IMR-90 (cell line): ENCODE results near the gene MTUS2. TPM values are rescaled to one million over a fixed set of nuclear protein-coding genes. Genes with fewer than 3 reads are reported as not detected.

Experiments used
- ATAC-seq: fragments of 200-7000 bp; cut with Tn5 transposase; 2 replicates; pipeline ENCODE4 v1.9.1; 2020; ENCODE audit warnings: low read depth, mild to moderate bottlenecking, moderate library complexity
- BruUV-seq: library from RNA; stranded (reverse); fragments of 400-500 nt; replicated peaks from 2 replicates; lab custom pipeline; 2021; lab: Mats Ljungman, UMichigan
- CTCF ChIA-PET: fragments of 300-600 bp; formaldehyde crosslinking; extraction: SDS; loops from one replicate; lab custom pipeline; 2021; ENCODE audit warnings: antibody characterized with exemption; lab: Yijun Ruan, JAX
- POLR2A ChIA-PET: fragments of 300-600 bp; sonication (Branson Sonifier 250); formaldehyde crosslinking; loops from one replicate; lab custom pipeline; 2022; ENCODE audit warnings: antibody characterized with exemption; ENCODE audit not compliant: unreplicated experiment; lab: Charles Lee
- DNase-seq: peaks from one replicate; pipeline ENCODE4 v3.0.0; 2013
- H2AFZ ChIP-seq: replicated peaks from 2 replicates; pipeline ENCODE3; 2013; ENCODE audit warnings: low read length, mild to moderate bottlenecking; ENCODE audit not compliant: poor library complexity
- H2AK5ac ChIP-seq: 2 replicates; pipeline ENCODE4 v1.6.1; 2013; ENCODE audit warnings: low read depth, low read length, inconsistent platforms
- H2AK9ac ChIP-seq: replicated peaks from 2 replicates; pipeline ENCODE3; 2013; ENCODE audit warnings: mild to moderate bottlenecking, low read depth, low read length, moderate library complexity; ENCODE audit not compliant: poor library complexity
- H2BK120ac ChIP-seq: 2 replicates; pipeline ENCODE4 v1.6.1; 2013; ENCODE audit warnings: low read depth, low read length, inconsistent platforms
- H2BK15ac ChIP-seq: 3 replicates; pipeline ENCODE4 v1.6.1; 2013; ENCODE audit warnings: low read depth, low read length, inconsistent platforms
- H2BK20ac ChIP-seq: 2 replicates; pipeline ENCODE4 v1.6.1; 2013; ENCODE audit warnings: low read depth, mild to moderate bottlenecking, inconsistent platforms, low read length, moderate library complexity
- H2BK5ac ChIP-seq: 2 replicates; pipeline ENCODE4 v1.6.1; 2013; ENCODE audit warnings: mild to moderate bottlenecking, low read depth, low read length, inconsistent platforms; ENCODE audit not compliant: poor library complexity, severe bottlenecking
- H3K14ac ChIP-seq: replicated peaks from 2 replicates; pipeline ENCODE4 v1.6.1; 2013; ENCODE audit warnings: low read depth, low read length, inconsistent platforms
- H3K18ac ChIP-seq: 2 replicates; pipeline ENCODE4 v1.6.1; 2013; ENCODE audit warnings: low read depth, low read length, control low read depth
- H3K23ac ChIP-seq: 2 replicates; pipeline ENCODE4 v1.6.1; 2013; ENCODE audit warnings: low read depth, low read length, inconsistent platforms
- H3K27ac ChIP-seq: 2 replicates; pipeline ENCODE4 v1.5.1; 2013; ENCODE audit warnings: mild to moderate bottlenecking, control low read depth, low read length; ENCODE audit not compliant: insufficient read depth
- H3K27me3 ChIP-seq: 2 replicates; pipeline ENCODE4 v1.6.1; 2013; ENCODE audit warnings: low read length; ENCODE audit not compliant: control insufficient read depth, insufficient read depth
- H3K36me3 ChIP-seq: 2 replicates; pipeline ENCODE4 v1.6.1; 2013; ENCODE audit warnings: low read length, mixed read lengths; ENCODE audit not compliant: control insufficient read depth, insufficient read depth
- H3K4ac ChIP-seq: 2 replicates; pipeline ENCODE4 v1.6.1; 2013; ENCODE audit warnings: low read depth, low read length, inconsistent platforms
- H3K4me1 ChIP-seq: 2 replicates; pipeline ENCODE4 v1.6.1; 2013; ENCODE audit warnings: low read length, mixed read lengths; ENCODE audit not compliant: control insufficient read depth, insufficient read depth
- H3K4me2 ChIP-seq: 2 replicates; pipeline ENCODE4 v1.6.1; 2013; ENCODE audit warnings: low read depth, mild to moderate bottlenecking, control low read depth, low read length, moderate library complexity
- H3K4me3 ChIP-seq: 2 replicates; pipeline ENCODE4 v1.5.1; 2013; ENCODE audit warnings: low read depth, mild to moderate bottlenecking, control low read depth, low read length, moderate library complexity; ENCODE audit not compliant: insufficient read depth
- H3K56ac ChIP-seq: 2 replicates; pipeline ENCODE4 v1.6.1; 2013; ENCODE audit warnings: low read length, inconsistent platforms; ENCODE audit not compliant: insufficient read depth; ENCODE audit errors: extremely low read depth
- H3K79me1 ChIP-seq, 2 experiments: 2 replicates each; pipeline ENCODE4 v1.6.1; 2013; ENCODE audit warnings: low read length in 2 of 2, inconsistent platforms in 1 of 2, low read depth in 1 of 2
- H3K9ac ChIP-seq: 2 replicates; pipeline ENCODE4 v1.6.1; 2013; ENCODE audit warnings: low read depth, low read length, control low read depth
- H3K9me1 ChIP-seq: 2 replicates; pipeline ENCODE4 v1.6.1; 2013; ENCODE audit warnings: low read length, inconsistent platforms; ENCODE audit not compliant: insufficient read depth
- H3K9me3 ChIP-seq: 2 replicates; pipeline ENCODE4 v1.6.1; 2013; ENCODE audit warnings: low read length; ENCODE audit not compliant: control insufficient read depth, insufficient read depth
- H4K20me1 ChIP-seq: 2 replicates; pipeline ENCODE4 v1.6.1; 2013; ENCODE audit warnings: low read length, inconsistent platforms; ENCODE audit not compliant: insufficient read depth
- H4K5ac ChIP-seq: 2 replicates; pipeline ENCODE4 v1.6.1; 2013; ENCODE audit warnings: mild to moderate bottlenecking, low read depth, low read length, control low read depth
- H4K8ac ChIP-seq, 2 experiments: 2 replicates each; pipeline ENCODE4 v1.6.1; 2013; ENCODE audit warnings: low read depth in 2 of 2, low read length in 2 of 2, control low read depth in 1 of 2, inconsistent platforms in 1 of 2
- H4K91ac ChIP-seq: 2 replicates; pipeline ENCODE4 v1.6.1; 2013; ENCODE audit warnings: low read depth, low read length, inconsistent platforms; ENCODE audit not compliant: insufficient read depth
- BHLHE40 ChIP-seq: fragments of 150-350 bp; IDR thresholded peaks from 2 replicates; pipeline ENCODE4 v1.6.1; 2016; ENCODE audit warnings: mild to moderate bottlenecking, low read depth, low read length
- CEBPB ChIP-seq: IDR thresholded peaks from 2 replicates; pipeline ENCODE4 v1.6.1; 2012; ENCODE audit warnings: low read depth, low read length, improper control_type of control experiment
- CHD1 ChIP-seq: IDR thresholded peaks from 2 replicates; pipeline ENCODE4 v1.6.1; 2012; ENCODE audit warnings: low read depth, low read length, improper control_type of control experiment
- CTCF ChIP-seq: conservative IDR thresholded peaks from 2 replicates; pipeline ENCODE4 v1.5.1; 2012; ENCODE audit warnings: mild to moderate bottlenecking, low read depth, low read length, improper control_type of control experiment
- ELK1 ChIP-seq: fragments of 150-350 bp; IDR thresholded peaks from 2 replicates; pipeline ENCODE4 v1.6.1; 2016; ENCODE audit warnings: low read depth, mild to moderate bottlenecking, low read length, moderate library complexity, borderline replicate concordance
- FOS ChIP-seq: fragments of 150-350 bp; IDR thresholded peaks from 2 replicates; pipeline ENCODE4 v1.6.1; 2016; ENCODE audit warnings: low read depth, low read length
- MAFK ChIP-seq: IDR thresholded peaks from 2 replicates; pipeline ENCODE4 v1.6.1; 2012; ENCODE audit warnings: low read depth, low read length, improper control_type of control experiment
- MAZ ChIP-seq: IDR thresholded peaks from 2 replicates; pipeline ENCODE4 v1.6.1; 2012; ENCODE audit warnings: low read depth, mild to moderate bottlenecking, low read length, improper control_type of control experiment, moderate library complexity, borderline replicate concordance
- MXI1 ChIP-seq: IDR thresholded peaks from 2 replicates; pipeline ENCODE4 v1.6.1; 2012; ENCODE audit warnings: low read depth, mild to moderate bottlenecking, low read length, moderate library complexity, borderline replicate concordance
- NFE2L2 ChIP-seq: fragments of 150-350 bp; IDR thresholded peaks from 2 replicates; pipeline ENCODE4 v1.6.1; 2016; ENCODE audit warnings: low read depth, mild to moderate bottlenecking, low read length
- POLR2A ChIP-seq: IDR thresholded peaks from 2 replicates; pipeline ENCODE4 v1.6.1; 2012; ENCODE audit warnings: mild to moderate bottlenecking, low read depth, low read length
- RAD21 ChIP-seq: IDR thresholded peaks from 2 replicates; pipeline ENCODE4 v1.6.1; 2012; ENCODE audit warnings: low read length, improper control_type of control experiment
- RCOR1 ChIP-seq: IDR thresholded peaks from 2 replicates; pipeline ENCODE4 v1.6.1; 2012; ENCODE audit warnings: mild to moderate bottlenecking, low read length, improper control_type of control experiment; ENCODE audit not compliant: insufficient replicate concordance
- RFX5 ChIP-seq: IDR thresholded peaks from 2 replicates; pipeline ENCODE4 v1.8.0; 2012; ENCODE audit warnings: low read depth, mild to moderate bottlenecking, low read length, moderate library complexity
- SMC3 ChIP-seq: fragments of 150-350 bp; IDR thresholded peaks from 2 replicates; pipeline ENCODE4 v1.6.1; 2016; ENCODE audit warnings: low read depth, mild to moderate bottlenecking, antibody characterized with exemption, low read length, moderate library complexity
- WGBS, 2 experiments: methylation state at CpG; one replicate each; pipeline versions ENCODE4 v1.1.5 to v1.1.7; 2013; ENCODE audit warnings: missing lambda C conversion rate in 2 of 2; ENCODE audit not compliant: insufficient read length in 1 of 2; ENCODE audit errors: extremely low coverage in 2 of 2; 5-methylcytosine and 5-hydroxymethylcytosine counted together
- dilution Hi-C: fragments of 300-500 bp; cut with HindIII; formaldehyde crosslinking; loops from one replicate; pipeline ENCODE4 v1.14.3; 2018; ENCODE audit warnings: low sequenced_read_pairs; ENCODE audit not compliant: unreplicated experiment
- in situ Hi-C: fragments of 300-500 bp; cut with MboI; formaldehyde crosslinking; loops from 3 replicates; pipeline ENCODE4 v1.14.3; 2019; ENCODE audit warnings: low sequenced_read_pairs, inconsistent platforms, mixed read lengths
- intact Hi-C: fragments of 100-400 bp; cut with micrococcal nuclease; formaldehyde crosslinking; loops from 2 replicates; pipeline ENCODE4 v1.10.0; 2022
- polyA plus RNA-seq, 3 experiments: library from polyadenylated mRNA; depleted of rRNA; stranded (reverse); fragments of >200 nt; gene quantifications; 2 replicates each; pipeline ENCODE4 v1.2.3, GENCODE V29; 2012; ENCODE audit warnings: low replicate concordance in 1 of 3
- total RNA-seq: library from RNA; depleted of rRNA; stranded (reverse); fragments of >200 nt; gene quantifications from 2 replicates; pipeline ENCODE4 v1.2.3, GENCODE V29; 2012
- TF ChIP-seq, protein P1 (sequence below): fragments of 150-350 bp; IDR thresholded peaks from 2 replicates; pipeline ENCODE4 v1.6.1; 2017; ENCODE audit warnings: mild to moderate bottlenecking, antibody characterized with exemption, low read length, low read depth

MTUS2 gene
- total and polyA plus RNA-seq, 2 of the 4 experiments (the other 2 are of a cell fraction), result under 0.01 to 0.02 TPM

- Histone ChIP-seq H3K4me1 (no peaks in the 10 kb centered on the region), H3K18ac (no peak overlapping the region), H2AK5ac (no peak overlapping the region), H4K5ac (no peak overlapping the region), H3K4me3 (no peak overlapping the region), H3K56ac (no peak overlapping the region), H3K4me2 (no peak overlapping the region), H2BK20ac (no peak overlapping the region), H4K91ac (no peak overlapping the region), H3K9me1 (no peaks in the 10 kb centered on the region), H4K20me1 (no peaks in the 10 kb centered on the region), H2BK120ac (no peak overlapping the region), H2AFZ (no peak overlapping the region), H3K27ac (no peak overlapping the region), H4K8ac (no peak overlapping the region), H3K27me3 (no peaks in the 10 kb centered on the region), H2BK5ac (no peak overlapping the region), H3K79me1 (no peaks in the 10 kb centered on the region), H3K23ac (no peak overlapping the region), H3K4ac (no peak overlapping the region), H3K14ac (no peak overlapping the region), H2AK9ac (no peak overlapping the region), H3K9ac (no peak overlapping the region), H3K9me3 (peaks cover 5% of the 10 kb centered on the region), H2BK15ac (no peak overlapping the region), H3K36me3 (no peaks in the 10 kb centered on the region)
- intact Hi-C loops, result no loop called here
- TF ChIP-seq FOS (no peak), CHD1 (no peak), MXI1 (no peak), CEBPB (no peak), NFE2L2 (no peak), RCOR1 (no peak), RAD21 (no peak), RFX5 (no peak), MAZ (no peak), CTCF (no peak), BHLHE40 (no peak), ELK1 (no peak), POLR2A (no peak), MAFK (no peak), SMC3 (no peak)
- TF ChIP-seq, protein P1, sequence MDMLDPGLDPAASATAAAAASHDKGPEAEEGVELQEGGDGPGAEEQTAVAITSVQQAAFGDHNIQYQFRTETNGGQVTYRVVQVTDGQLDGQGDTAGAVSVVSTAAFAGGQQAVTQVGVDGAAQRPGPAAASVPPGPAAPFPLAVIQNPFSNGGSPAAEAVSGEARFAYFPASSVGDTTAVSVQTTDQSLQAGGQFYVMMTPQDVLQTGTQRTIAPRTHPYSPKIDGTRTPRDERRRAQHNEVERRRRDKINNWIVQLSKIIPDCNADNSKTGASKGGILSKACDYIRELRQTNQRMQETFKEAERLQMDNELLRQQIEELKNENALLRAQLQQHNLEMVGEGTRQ, result no peak
- ChIA-PET POLR2A (no interaction called here), CTCF (no interaction called here)
- dilution Hi-C loops, result no loop called here
- DNase-seq (no peak), ATAC-seq (no peak)
- BruUV-seq, result no TSS peak
- WGBS, 2 experiments, result 25% methylated on average over 1 of the region's 1 CpG; no CpG with 5 or more reads in 1 of the 2 experiments
- in situ Hi-C loops, result no loop called here
Observed at GRCh38 chr13:28976195-28976594, 156.1 kb downstream of the MTUS2 start.
